Stimulated activated naive CD8-positive, alpha-beta T cell treated with anti-CD3 and anti-CD28 coated beads, Interleukin-15, Interleukin-2, amounts not matched to agents 100 ng/mL and 50 ng/mL, for 24 hours (primary cell): ENCODE results near the gene RCBTB2.
"Not testable (repeated sequence)": the region's sequence is repeated elsewhere in the genome, so short reads cannot be mapped to it uniquely, and the experiment has no call there.

Source experiments
- H3K27ac Mint-ChIP-seq: one replicate; pipeline ENCODE4 v1.8.0; 2021; ENCODE audit warnings: mild to moderate bottlenecking, mixed read lengths
- H3K27me3 Mint-ChIP-seq: one replicate; pipeline ENCODE4 v1.8.0; 2021; ENCODE audit warnings: mixed read lengths
- H3K36me3 Mint-ChIP-seq: one replicate; pipeline ENCODE4 v1.8.0; 2021; ENCODE audit warnings: low read depth, mixed read lengths
- H3K4me1 Mint-ChIP-seq: one replicate; pipeline ENCODE4 v1.8.0; 2021; ENCODE audit warnings: low read depth, mixed read lengths
- H3K4me3 Mint-ChIP-seq: one replicate; pipeline ENCODE4 v1.8.0; 2021; ENCODE audit warnings: mild to moderate bottlenecking, mixed read lengths
- H3K9me3 Mint-ChIP-seq: one replicate; pipeline ENCODE4 v1.8.0; 2021; ENCODE audit warnings: mixed read lengths

Gene RCBTB2

DNA sequence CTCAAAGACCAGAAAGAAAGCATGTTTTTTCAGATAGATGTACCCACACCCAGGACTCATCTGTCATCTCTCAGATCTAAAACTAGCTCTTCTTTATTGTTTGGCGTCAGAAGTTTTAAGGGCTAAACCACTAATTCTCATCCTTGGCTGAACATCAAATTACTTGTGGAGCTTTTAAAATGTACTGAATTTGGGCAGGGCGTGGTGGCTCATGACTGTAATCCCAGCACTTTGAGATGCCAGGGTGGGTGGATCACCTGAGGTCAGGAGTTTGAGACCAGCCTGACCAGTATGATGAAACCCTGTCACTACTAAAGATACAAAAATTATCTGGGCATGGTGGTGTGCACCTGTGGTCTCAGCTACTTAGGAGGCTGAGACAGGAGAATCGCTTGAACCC, 47.4 kb downstream of the RCBTB2 start:
- H3K27ac Mint-ChIP-seq: no peak overlapping the region
- H3K4me3 Mint-ChIP-seq: no peak overlapping the region

DNA sequence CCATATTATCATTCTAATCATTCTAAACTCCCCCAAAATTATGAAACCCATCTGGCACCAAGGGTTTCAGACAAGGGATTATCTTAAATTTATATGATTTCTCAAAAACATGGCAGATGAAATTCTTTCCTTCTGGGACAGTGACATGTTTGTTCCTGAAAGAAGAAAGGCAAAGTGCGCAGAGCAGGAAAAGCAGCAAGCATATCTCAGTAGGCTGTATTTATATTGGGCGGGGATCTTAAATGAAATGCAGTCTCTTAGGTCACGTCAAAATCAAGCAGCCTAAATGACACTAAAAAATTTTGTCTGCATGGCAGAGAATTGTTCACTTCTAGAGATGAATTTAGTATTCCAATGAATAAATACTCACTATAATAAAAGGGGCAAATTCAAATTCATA, 49.3 kb downstream of the RCBTB2 start:
- H3K36me3 Mint-ChIP-seq: peaks cover 46% of the 10 kb centered on the region
- H3K27me3 Mint-ChIP-seq: no peaks in the 10 kb centered on the region
- H3K27ac Mint-ChIP-seq: no peak overlapping the region
- no peaks in the 10 kb centered on the region for H3K4me1 Mint-ChIP-seq
- no peak overlapping the region for H3K4me3 Mint-ChIP-seq
- H3K9me3 Mint-ChIP-seq: no peaks in the 10 kb centered on the region

More for the DNA sequence above, 47.4 kb downstream of the RCBTB2 start:
- Mint-ChIP-seq H3K9me3 (no peaks in the 10 kb centered on the region), H3K27me3 (no peaks in the 10 kb centered on the region), H3K36me3 (peaks cover 42% of the 10 kb centered on the region), H3K4me1 (no peaks in the 10 kb centered on the region)

DNA sequence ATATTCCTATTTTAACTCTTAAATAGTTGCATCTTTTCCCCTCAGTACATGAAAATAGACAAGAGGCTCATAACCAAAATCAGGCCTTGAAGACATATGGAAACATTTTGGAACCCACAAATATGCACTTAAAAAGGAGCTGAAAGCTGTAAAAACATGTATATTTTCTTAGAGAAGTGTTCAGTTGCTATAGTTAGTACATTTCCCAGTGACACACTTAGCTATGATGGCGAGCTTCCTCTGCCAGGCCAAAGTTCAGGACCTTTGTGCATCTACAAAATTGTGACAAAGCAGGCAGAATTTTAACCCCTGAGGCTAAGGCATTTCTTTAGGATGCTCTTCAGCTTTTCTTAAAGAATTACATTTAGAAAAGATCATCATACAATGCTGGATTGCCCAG, 54.5 kb downstream of the RCBTB2 start:
- no peaks in the 10 kb centered on the region for H3K9me3 Mint-ChIP-seq
- H3K4me1 Mint-ChIP-seq: no peaks in the 10 kb centered on the region
- H3K27ac Mint-ChIP-seq: no peak overlapping the region
- no peaks in the 10 kb centered on the region for H3K27me3 Mint-ChIP-seq
- peaks cover 53% of the 10 kb centered on the region for H3K36me3 Mint-ChIP-seq
- no peak overlapping the region for H3K4me3 Mint-ChIP-seq

DNA sequence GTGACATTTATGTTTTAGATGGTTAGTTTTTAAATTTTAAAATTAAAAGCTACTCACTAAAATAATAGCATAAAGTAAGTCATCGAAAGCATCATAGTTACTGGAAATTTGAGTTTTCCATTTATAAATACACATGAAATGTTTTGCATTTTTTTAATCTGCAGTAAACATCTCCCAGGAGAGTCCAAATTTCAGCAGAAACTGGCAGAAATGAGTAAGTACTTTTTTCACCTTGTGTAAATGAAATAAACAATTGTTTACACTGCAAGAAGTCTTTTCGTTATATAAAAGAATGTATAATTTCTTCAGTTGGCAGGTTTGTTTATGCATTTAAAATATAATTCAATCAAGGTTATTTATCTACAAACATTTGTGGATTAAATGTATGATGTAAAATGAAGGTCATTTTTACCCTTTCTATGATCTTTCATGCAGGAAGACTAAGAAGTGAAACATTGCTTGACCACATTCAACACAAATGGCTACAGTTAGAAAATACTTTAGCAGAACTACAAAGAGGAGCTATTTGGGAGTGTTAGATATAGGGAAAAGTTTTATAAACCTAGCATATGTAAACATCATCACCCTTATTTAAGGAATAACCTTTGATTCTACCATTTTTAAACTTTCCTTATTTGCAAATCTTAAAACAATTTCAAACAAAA, 55.6 kb downstream of the RCBTB2 start:
- Mint-ChIP-seq H3K36me3 (peaks cover 45% of the 10 kb centered on the region), H3K27ac (no peak overlapping the region), H3K27me3 (no peaks in the 10 kb centered on the region), H3K4me3 (no peak overlapping the region), H3K4me1 (no peaks in the 10 kb centered on the region), H3K9me3 (no peaks in the 10 kb centered on the region)

DNA sequence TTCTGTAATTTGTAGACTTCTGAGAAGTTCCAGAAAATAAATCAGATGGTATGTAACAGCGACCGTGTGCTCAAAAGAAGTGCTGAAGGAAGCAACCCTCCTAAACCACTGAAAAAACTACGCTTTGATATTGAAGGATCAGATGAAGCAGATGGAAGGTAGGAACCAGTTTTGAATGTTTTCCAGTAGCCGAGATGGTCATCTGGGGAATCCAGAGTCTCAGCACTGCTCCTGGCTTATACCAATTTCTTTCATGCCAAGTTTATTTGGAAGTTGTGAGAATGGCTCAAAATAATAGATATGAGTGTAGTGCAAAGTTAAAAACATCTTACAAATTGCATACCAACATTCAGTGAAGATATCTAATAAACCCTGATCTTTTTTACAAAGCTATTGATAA, 56.2 kb downstream of the RCBTB2 start:
- H3K9me3 Mint-ChIP-seq: no peaks in the 10 kb centered on the region
- H3K36me3 Mint-ChIP-seq: peaks cover 42% of the 10 kb centered on the region
- H3K27me3 Mint-ChIP-seq: no peaks in the 10 kb centered on the region
- no peak overlapping the region for H3K27ac Mint-ChIP-seq
- no peaks in the 10 kb centered on the region for H3K4me1 Mint-ChIP-seq
- H3K4me3 Mint-ChIP-seq: no peak overlapping the region

DNA sequence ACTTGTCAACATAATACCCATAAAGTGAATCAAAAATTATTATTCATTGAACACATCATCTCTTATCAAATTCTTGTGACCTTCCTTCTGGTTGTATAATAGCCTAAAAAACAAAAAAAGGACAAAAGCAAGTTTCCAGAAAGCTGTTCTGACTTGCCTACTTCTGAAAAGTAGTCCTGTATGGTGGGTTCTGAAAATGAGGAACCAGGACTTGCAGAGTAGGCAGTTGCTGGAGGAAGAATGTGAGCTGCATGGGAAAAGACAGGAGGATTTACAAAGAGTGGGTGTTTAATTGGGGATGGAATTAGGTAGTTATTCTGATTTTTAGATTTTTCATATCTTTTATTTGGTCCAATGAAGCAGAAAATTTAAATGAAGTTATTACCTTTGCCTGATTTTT, 56.7 kb downstream of the RCBTB2 start:
- H3K36me3 Mint-ChIP-seq: peaks cover 40% of the 10 kb centered on the region
- no peaks in the 10 kb centered on the region for H3K27me3 Mint-ChIP-seq
- H3K4me1 Mint-ChIP-seq: no peaks in the 10 kb centered on the region
- no peaks in the 10 kb centered on the region for H3K9me3 Mint-ChIP-seq
- no peak overlapping the region for H3K4me3 Mint-ChIP-seq
- H3K27ac Mint-ChIP-seq: no peak overlapping the region

DNA sequence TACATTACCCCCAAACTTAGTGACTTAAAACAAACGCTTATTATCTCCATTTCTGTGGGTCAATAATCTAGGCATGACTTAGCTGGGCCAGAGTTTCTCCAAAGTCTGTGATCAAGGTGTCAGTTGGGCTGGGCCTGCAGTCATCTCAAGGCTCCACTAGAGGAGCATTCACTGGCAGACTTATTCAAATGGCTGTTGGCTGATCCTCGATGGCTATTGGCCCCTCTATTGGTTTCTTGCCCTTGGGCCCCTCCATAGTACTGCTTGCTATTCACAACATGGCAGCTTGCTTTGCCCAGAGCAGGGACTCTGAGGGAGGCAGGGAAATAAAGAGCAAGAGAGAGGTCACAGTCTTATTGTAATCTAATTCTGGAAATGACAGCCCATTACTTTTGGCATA, 57.6 kb downstream of the RCBTB2 start:
- H3K9me3 Mint-ChIP-seq: no peaks in the 10 kb centered on the region
- H3K27ac Mint-ChIP-seq: no peak overlapping the region
- H3K27me3 Mint-ChIP-seq: no peaks in the 10 kb centered on the region
- peaks cover 39% of the 10 kb centered on the region for H3K36me3 Mint-ChIP-seq
- H3K4me3 Mint-ChIP-seq: no peak overlapping the region
- no peaks in the 10 kb centered on the region for H3K4me1 Mint-ChIP-seq

DNA sequence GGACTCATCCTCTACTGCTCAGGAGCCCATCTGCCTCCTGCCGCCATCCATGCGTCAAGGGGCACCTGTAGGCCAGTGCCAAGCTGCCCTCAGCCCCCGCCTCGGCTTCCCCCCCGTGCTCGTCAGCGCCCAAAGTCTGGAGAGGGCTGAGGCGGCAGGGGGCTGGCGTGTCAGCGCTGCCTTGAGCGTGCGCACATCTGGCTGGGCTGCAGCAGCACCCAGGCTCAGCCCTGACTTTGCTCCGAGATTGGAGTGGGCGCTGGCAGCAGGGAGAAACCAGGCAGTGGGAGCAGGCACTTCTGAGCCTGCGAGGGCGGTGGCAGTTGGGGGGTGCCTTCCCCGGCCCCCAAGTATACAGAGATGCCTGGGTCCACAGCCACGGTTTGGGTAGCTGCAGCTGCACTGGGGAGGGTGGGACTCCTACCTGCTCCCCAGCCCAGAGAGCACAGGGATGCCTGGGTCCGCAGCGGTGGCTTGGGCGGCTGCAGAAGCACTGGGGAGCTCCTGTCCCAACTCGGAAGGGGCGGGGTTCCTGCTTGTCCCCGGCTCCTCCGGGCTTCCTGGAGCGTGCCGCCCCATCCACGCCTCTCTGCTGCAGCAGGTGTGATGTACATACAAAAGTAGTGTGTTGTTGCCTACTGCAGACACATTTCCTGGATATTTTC, 75.2 kb downstream of the RCBTB2 start:
- no peak overlapping the region for H3K4me3 Mint-ChIP-seq
- H3K36me3 Mint-ChIP-seq: peaks cover 68% of the 10 kb centered on the region
- H3K4me1 Mint-ChIP-seq: peaks cover 6% of the 10 kb centered on the region
- H3K27ac Mint-ChIP-seq: no peak overlapping the region
- H3K9me3 Mint-ChIP-seq: no peaks in the 10 kb centered on the region
- no peaks in the 10 kb centered on the region for H3K27me3 Mint-ChIP-seq

DNA sequence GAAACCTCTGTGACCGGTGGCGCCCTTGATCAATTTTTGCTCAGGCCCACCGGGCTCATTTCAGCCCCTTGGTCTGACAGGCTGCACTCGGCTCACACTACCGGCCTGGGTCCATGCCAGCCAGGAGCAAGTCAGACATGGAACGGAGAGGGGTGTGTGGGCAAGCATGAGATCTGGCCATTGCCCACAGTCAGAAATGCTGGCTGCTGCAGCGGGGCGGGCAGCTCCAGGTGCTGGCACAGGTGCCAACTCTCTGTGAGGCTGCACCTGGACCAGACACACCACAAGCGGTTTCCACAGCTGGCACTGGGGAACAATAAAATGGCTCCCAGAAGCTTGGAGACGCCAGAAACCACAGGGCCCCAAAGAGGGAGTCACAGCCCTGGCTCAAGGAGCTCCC, 76.3 kb downstream of the RCBTB2 start:
- H3K36me3 Mint-ChIP-seq: peaks cover 72% of the 10 kb centered on the region
- peaks cover 11% of the 10 kb centered on the region for H3K4me1 Mint-ChIP-seq
- H3K4me3 Mint-ChIP-seq: no peak overlapping the region

DNA sequence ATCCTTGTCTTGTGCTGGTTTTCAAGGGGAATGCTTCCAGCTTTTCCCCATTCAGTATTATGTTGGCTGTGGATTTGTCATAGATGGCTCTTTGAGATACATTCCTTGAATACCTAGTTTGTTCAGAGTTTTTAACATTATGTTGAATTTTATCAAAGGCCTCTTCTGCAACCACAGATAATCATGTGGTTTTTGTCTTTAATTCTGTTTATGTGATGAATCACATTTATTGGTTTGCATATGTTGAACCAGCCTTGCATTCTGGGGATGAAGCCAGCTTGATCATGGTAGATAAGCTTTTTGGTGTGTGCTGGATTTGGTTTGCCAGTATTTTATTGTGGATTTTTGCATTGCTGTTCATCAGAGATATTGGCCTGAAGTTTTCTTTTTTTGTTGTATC, 81.7 kb downstream of the RCBTB2 start:
- H3K27ac Mint-ChIP-seq, H3K27me3 Mint-ChIP-seq, H3K4me3 Mint-ChIP-seq: not testable (repeated sequence)
- H3K9me3 Mint-ChIP-seq: peaks cover 17% of the 10 kb centered on the region
- H3K4me1 Mint-ChIP-seq: peaks cover 36% of the 10 kb centered on the region
- H3K36me3 Mint-ChIP-seq: peaks cover 68% of the 10 kb centered on the region

More for the DNA sequence above, 76.3 kb downstream of the RCBTB2 start:
- H3K27ac Mint-ChIP-seq: no peak overlapping the region
- H3K9me3 Mint-ChIP-seq: peaks cover 7% of the 10 kb centered on the region
- H3K27me3 Mint-ChIP-seq: no peaks in the 10 kb centered on the region

DNA sequence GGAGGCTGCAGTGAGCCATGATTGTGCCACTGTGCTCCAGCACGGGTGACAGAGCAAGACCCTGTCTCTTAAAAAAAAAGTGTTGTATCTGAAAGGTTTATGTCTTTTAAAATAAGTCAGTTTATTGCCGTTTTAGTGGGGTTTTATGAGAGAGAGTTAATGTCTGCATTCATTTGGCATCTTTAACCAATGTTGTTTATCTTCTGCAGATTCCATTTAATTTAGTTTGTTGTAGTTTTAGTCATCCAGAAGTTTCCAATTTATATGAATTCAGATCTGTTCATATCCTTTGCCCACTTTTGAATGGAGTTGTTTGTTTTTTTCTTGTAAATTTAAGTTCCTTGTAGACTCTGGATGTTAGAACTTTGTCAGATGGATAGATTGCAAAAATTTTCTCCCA, 83.2 kb downstream of the RCBTB2 start:
- Mint-ChIP-seq H3K4me3 (no peak overlapping the region), H3K27ac (no peak overlapping the region), H3K4me1 (peaks cover 36% of the 10 kb centered on the region), H3K27me3 (no peaks in the 10 kb centered on the region), H3K9me3 (peaks cover 17% of the 10 kb centered on the region), H3K36me3 (peaks cover 54% of the 10 kb centered on the region)

DNA sequence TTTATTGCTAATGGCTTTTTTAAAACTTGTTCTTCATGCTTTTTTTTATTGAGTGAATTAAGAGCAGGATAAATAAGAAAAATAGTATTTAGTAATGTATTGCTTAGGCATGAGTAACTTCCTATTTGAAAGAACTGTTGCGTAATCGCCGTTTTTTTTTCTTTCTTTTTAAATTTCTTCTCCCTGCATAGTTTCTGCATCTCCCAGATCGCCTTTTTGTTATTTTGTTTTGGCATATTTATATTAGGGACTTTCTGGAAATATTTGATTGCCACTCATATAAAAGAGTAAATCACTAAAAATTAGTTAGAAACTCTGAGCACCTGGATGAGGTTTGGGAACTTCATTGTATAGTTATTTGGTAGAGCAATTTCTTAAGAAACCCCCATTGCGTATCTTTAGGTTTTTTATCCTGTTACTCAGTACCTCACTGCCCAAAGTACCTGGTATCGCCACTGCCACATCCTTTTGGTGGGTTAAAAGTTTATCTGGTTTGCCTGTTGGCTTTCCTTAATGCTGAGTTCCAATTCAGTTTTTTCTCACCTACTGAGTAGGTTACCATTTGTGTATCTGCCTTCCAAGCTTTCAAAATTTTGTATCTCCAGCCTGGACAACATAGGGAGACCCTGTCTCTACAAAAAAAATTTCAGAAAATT, 83.8 kb downstream of the RCBTB2 start:
- no peak overlapping the region for H3K4me3 Mint-ChIP-seq
- no peaks in the 10 kb centered on the region for H3K27me3 Mint-ChIP-seq
- peaks cover 17% of the 10 kb centered on the region for H3K9me3 Mint-ChIP-seq
- peaks cover 50% of the 10 kb centered on the region for H3K36me3 Mint-ChIP-seq
- H3K27ac Mint-ChIP-seq: no peak overlapping the region
- H3K4me1 Mint-ChIP-seq: peaks cover 41% of the 10 kb centered on the region

DNA sequence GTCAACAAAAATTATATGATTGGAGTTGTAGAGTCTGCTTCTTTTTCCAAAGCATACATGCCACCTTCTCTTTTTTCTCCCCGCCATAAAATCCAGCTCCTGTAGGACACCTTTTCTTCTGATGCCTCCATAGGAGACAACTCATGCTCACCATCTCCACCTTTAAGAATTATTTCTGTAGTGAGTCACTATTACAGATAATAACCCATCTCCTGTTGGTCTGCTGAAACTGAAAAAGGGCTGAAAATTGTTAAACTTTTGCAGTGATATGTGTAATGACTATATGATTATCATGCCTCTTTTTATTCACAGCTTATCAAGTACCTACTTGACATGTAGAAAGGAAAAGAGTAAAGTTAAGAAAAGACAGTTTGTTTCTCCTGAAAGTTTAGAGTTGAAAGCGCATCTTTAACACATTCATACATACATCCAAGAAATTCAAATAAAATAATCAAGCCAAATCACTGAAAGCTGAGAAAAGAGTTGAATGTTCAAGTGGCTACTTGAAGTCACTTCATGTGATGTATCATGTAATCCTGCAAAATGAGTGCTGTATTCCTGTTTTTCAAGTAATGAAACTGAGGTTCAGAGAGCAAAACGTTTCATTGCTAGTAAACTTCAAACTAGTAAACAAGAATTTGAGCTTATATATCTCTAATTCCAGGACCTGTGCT, 84.5 kb downstream of the RCBTB2 start:
- H3K9me3 Mint-ChIP-seq: peaks cover 17% of the 10 kb centered on the region
- peaks cover 46% of the 10 kb centered on the region for H3K4me1 Mint-ChIP-seq
- H3K27ac Mint-ChIP-seq: no peak overlapping the region
- no peaks in the 10 kb centered on the region for H3K27me3 Mint-ChIP-seq
- no peak overlapping the region for H3K4me3 Mint-ChIP-seq
- peaks cover 44% of the 10 kb centered on the region for H3K36me3 Mint-ChIP-seq

DNA sequence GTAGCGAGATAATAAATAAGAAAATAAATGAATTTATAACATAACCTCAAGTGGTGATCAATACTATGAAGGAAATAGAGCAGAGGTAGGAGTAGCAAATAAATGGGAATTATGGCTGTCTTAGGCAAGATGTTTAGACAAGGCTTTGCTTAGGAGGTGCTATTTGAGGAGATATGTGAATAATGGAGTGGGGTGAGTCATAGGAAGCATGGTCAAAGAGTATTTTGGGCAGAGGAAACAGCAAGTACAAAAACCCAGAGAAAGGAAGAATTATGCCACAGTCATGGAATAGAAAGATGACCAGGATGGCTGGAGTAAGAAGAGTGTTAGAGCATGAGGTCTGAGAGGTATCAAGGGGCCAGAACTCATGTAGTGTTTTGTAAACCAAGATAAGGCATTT, 86.4 kb downstream of the RCBTB2 start:
- Mint-ChIP-seq H3K9me3 (peaks cover 10% of the 10 kb centered on the region), H3K4me3 (no peak overlapping the region), H3K27ac (no peak overlapping the region), H3K27me3 (no peaks in the 10 kb centered on the region), H3K36me3 (peaks cover 27% of the 10 kb centered on the region), H3K4me1 (peaks cover 39% of the 10 kb centered on the region)
